Sciatic nerve (tissue), 2 donors: ENCODE data around the gene RFT1. TPM values are rescaled to one million over a fixed set of nuclear protein-coding genes. Genes with fewer than 3 reads are reported as not detected.
"Not testable (repeated sequence)": the region's sequence is repeated elsewhere in the genome, so short reads cannot be mapped to it uniquely, and the experiment has no call there.

Source experiments
- ATAC-seq: fragments of 200-7000 bp; cut with Tn5 transposase; one replicate; pipeline ENCODE4 v1.9.1; 2020; ENCODE audit warnings: mild to moderate bottlenecking, moderate library complexity
- DNase-seq: peaks from one replicate; pipeline ENCODE4 v3.0.0-alpha.2; 2020; ENCODE audit warnings: low spot score
- intact Hi-C: fragments of 100-400 bp; cut with DNase I; formaldehyde crosslinking; loops from one replicate; pipeline ENCODE4 v1.14.2; 2022
- total RNA-seq: library from RNA; stranded (reverse); fragmentation: NEBNext Ultra II Directional; extraction: Animal tissue kit (Norgen Biotek cat#: 25700); gene quantifications from one replicate; pipeline ENCODE4 v1.2.1, GENCODE V29; 2021
- donor health status: DM: no; HTN: no; CAD: no.
- donor health status: DM: no; HTN: no; CAD: no.

Gene RFT1
- total RNA-seq, 1 donor from 2014 or later = 21.3 TPM

- ATAC-seq, intact Hi-C loops, DNase-seq: not testable (repeated sequence)
Observed at GRCh38 chr3:53054233-53054632, 76.0 kb downstream of the RFT1 start.

GRCh38 chr3:53051929-53052328 lies 78.3 kb downstream of the RFT1 start:
- intact Hi-C loops = no loop called here
- DNase-seq (no peak), ATAC-seq (no peak)

GRCh38 chr3:53049987-53050386 lies 80.2 kb downstream of the RFT1 start:
- DNase-seq (no peak), ATAC-seq (no peak)
- intact Hi-C loops = no loop called here

DNA sequence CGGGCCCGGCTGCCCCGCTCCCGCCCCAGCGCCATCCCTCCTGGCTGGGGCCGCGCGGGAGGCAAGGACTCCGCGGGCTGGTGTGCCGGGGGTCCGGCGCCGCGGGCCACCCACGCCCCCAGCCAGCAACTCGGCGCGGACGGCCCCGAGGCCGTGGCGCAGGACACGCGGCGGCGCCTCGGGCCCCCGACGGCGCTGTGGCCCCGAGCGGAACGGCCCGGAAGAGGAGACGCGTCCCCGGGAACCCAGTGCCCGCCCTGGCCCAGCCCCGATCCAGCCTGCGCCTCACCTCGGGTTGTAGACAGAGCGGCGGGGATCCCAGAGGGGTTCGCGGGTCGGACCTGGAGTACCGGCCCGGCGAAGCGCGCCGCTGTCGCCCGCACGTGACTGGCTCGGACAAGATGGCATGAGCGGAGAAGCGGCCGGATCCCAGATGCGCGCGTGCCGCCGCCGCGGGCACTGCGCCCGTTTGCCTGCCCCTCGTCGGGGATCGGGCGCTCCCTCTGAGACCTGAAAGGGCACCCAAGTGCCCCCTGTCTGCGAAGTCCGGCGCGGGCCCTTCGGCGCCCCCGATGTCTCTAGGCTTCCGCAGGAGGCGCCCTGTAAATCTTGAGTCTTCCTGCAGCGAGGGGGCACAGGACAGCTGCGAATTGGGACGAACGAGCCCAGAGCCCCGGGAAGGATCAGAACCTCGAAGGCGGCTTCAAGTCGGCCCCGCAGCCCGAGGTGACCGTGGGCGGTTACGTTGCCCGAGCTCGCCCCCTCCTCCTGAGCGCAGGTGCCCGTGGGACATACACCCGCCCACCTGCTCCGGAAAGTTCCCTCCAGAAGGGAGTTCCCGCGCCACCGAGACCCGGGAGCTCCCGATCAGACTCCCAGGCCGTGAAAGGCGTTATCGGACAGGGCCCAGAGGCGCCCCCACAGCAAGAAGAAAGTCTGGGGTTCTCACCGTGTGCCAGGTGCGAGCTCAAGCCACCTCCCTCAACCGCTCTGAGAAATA lies 83.8 kb downstream of the RFT1 start:
- peak; percentile 49 for ATAC-seq
- DNase-seq = peak; percentile 77
- intact Hi-C loops = no loop called here

DNA sequence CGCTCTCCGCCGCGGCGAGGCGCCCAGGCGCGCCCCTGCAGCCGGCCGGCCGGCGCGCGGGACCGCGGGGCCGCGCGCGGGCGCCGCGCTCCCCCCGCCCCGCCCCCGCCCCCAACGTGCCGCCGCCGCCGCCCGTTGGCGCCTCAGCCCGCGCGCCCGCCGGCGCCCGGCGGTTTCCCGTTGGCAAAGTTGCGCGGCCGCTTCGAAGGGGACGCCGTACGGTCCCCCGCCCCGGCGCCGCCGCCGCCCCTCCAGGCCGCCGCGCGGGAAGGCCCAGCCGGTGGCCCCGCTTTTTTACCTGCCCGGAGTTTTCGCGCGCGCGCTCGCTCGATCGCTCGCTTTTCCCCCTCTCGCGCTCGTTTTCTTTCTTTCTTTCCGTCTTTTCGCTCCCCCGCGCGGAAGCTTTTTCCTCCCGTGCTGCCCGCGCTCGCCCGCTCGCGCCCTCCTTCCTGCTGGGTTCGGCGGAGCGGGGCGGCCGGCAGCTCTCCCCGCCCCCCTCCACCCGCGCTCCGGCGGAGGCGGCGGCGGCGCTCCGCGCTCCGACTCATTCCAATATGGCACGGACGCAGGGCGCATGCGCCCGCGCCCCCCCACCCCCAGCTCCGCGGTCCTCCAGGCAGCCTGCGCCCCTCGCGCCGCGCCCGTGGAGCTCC lies 84.6 kb downstream of the RFT1 start, which contains the start of gene SFMBT1:
TSS of gene SFMBT1 (minus strand) at position 556 of the 653 bp plus-strand sequence. CDS start 76,945 bp downstream, outside the sequence.
- intact Hi-C loops = no loop called here
- ATAC-seq = peak; percentile 63
- DNase-seq = peak; percentile 76

DNA sequence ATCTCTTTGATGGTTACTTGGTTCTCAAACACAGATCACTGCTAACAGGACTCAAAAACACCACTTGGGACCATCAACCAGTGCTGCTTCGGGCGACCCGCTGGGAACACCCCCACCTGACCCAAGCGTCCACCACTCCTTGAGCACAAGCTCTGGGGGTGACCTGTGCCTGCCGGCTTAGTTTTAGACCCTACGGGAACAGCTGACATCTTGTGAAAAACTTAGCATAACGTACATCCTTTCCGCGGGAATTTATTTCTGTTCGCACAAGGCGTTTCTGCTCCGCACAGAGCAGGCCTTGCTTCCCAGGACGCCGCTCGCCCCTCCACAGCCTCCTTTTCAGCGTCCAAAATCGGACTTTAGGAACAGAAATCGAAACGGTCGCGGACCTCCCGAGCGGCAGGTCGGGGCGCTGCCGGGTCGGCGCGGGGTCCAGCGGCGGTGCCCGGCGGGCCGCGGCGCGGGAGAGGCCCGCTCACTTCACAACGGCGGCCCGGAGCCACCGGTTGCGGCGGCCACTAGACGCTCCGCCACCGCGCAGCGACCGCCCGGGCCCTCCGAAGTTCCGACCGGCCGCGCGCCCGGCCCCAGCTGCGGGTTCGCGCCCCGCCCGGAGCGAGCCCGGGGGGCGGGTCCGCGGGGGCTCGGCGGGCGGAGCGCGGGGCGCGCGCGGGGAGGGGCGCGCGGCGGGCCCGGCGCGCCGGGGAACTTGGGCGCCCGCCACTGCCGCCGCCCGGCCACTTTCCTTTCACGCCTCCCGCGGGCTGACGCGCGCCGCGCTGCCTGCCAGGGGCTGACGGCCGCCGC lies 85.3 kb downstream of the RFT1 start:
- DNase-seq (peak; percentile 72), ATAC-seq (peak; percentile 63)
- intact Hi-C loops = no loop called here

- intact Hi-C loops = no loop called here
- DNase-seq (no peak), ATAC-seq (no peak)
Observed at GRCh38 chr3:53044371-53044710, 85.9 kb downstream of the RFT1 start.

DNA sequence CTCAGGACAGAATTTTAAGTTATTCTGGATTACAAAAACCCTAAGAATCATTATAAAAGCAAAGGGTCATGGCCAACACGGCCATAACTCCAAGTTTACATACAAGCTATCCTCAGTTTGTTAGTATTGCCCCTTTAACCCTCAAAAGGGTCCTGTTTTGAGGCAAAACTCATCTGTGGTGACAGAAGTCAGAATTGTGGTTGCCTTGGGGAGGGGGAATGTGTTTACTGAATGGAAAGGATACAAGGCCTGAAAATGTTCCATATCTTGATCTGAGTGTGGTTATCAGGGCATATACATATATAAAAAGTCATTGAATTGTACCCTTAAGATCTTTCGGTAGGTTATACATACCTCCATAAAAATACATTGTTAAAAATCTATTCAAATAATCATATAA lies 86.5 kb downstream of the RFT1 start:
- ATAC-seq (no peak), DNase-seq (no peak)
- intact Hi-C loops = no loop called here

GRCh38 chr3:53042651-53043050 lies 87.6 kb downstream of the RFT1 start:
- DNase-seq (no peak), ATAC-seq (no peak)
- intact Hi-C loops = no loop called here

- DNase-seq (no peak), ATAC-seq (no peak)
- intact Hi-C loops = no loop called here
Observed at GRCh38 chr3:53040351-53040820, 89.8 kb downstream of the RFT1 start.

- ATAC-seq = no peak
- intact Hi-C loops = no loop called here
Observed at GRCh38 chr3:53039376-53039752, 90.9 kb downstream of the RFT1 start.

GRCh38 chr3:53038679-53039375 lies 91.4 kb downstream of the RFT1 start:
- no peak for DNase-seq
- ATAC-seq = no peak
- intact Hi-C loops = no loop called here

More at GRCh38 chr3:53039376-53039752, 90.9 kb downstream of the RFT1 start:
- DNase-seq = no peak

Other genes starting within 250 kb of the RFT1 start
- 22.6 TPM for gene STIMATE, start 232.9 kb downstream of the RFT1 start, total RNA-seq
- 12.0 TPM for gene SFMBT1, start 84.4 kb downstream of the RFT1 start, total RNA-seq
- gene PRKCD, start 30.8 kb upstream of the RFT1 start, total RNA-seq = 30.3 TPM
- gene TKT, start 125.6 kb upstream of the RFT1 start, total RNA-seq = 219 TPM
- 30.8 TPM for gene DCP1A, start 217.1 kb upstream of the RFT1 start, total RNA-seq